RCC 7860 (cell line): ENCODE data around the gene FNDC10.
"Not testable (repeated sequence)": the region's sequence is repeated elsewhere in the genome, so short reads cannot be mapped to it uniquely, and the experiment has no call there.

Source experiments
- DNase-seq: peaks from one replicate; pipeline ENCODE4 v3.0.0-alpha.2; 2015; ENCODE audit warnings: low spot score
- FAIRE-seq: peaks from 2 replicates; lab custom pipeline; 2012; peaks lifted over from hg19 to GRCh38; lab: Jason Lieb, UNC

FNDC10 gene

DNA sequence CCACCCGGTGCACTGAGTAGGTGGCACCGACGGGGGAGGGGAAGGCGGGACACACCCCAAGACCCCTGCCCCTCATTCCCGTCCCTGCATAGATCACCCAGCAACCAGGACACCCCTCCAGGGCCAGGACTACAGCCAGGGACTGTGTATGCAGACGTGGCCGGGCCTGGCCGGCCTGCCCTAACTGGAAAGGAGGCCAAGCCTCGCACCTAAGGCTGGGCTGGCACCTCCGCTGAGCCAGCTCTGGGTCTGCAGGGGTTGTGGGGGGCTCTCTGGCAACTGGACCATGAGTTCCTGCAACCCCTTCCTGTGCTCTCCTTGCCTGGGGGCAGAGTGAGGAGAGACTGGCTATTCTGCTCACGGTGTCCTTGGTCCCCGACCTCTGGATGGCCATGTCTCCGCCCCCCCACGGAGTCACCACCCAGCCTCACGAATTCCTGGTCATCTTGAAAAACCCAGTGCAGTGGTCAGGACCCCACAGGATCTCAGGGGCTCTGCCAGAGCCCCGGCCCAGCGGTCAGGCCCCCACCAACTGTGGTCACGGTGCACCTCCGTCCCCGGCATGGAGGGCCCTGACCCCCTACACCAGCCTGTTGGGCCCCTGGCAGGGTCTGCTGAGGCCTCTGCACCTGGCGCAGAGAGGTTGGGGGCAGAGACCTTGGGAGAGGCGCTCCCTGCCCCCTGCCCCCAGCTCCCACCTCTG lies 1.1 kb upstream of the FNDC10 start:
- DNase-seq (no peak), FAIRE-seq (no peak)

GRCh38 chr1:1599030-1599934 lies 653 bp downstream of the FNDC10 start:
- no peak for DNase-seq
- FAIRE-seq = no peak

- FAIRE-seq = no peak
- no peak for DNase-seq
These were observed 1.3 kb downstream of the FNDC10 start for GRCh38 chr1:1598720-1599029.

GRCh38 chr1:1598051-1598719 lies 1.8 kb downstream of the FNDC10 start:
- FAIRE-seq = no peak
- DNase-seq = no peak

GRCh38 chr1:1597275-1597930 lies 2.5 kb downstream of the FNDC10 start:
- DNase-seq (peak; percentile 6), FAIRE-seq (no peak)

- no peak for DNase-seq
These were observed 3.3 kb downstream of the FNDC10 start for GRCh38 chr1:1596493-1597274.

DNA sequence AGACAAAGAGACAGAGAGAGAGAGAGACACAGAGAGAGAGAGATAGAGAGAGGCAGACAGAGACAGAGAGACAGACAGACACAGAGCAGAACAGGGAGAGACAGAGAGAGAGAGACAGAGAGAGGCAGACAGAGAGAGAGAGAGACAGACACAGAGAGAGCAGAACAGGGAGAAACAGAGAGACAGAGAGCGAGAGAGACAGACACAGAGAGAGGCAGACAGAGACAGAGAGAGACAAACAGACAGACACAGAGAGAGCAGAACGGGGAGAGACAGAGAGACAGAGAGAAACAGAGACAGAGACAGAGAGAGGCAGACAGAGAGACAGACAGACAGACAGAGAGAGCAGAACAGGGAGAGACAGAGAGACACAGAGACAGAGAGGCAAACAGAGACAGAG lies 4.6 kb downstream of the FNDC10 start:
- DNase-seq, FAIRE-seq: not testable (repeated sequence)

More at GRCh38 chr1:1596493-1597274, 3.3 kb downstream of the FNDC10 start:
- FAIRE-seq = no peak

DNA sequence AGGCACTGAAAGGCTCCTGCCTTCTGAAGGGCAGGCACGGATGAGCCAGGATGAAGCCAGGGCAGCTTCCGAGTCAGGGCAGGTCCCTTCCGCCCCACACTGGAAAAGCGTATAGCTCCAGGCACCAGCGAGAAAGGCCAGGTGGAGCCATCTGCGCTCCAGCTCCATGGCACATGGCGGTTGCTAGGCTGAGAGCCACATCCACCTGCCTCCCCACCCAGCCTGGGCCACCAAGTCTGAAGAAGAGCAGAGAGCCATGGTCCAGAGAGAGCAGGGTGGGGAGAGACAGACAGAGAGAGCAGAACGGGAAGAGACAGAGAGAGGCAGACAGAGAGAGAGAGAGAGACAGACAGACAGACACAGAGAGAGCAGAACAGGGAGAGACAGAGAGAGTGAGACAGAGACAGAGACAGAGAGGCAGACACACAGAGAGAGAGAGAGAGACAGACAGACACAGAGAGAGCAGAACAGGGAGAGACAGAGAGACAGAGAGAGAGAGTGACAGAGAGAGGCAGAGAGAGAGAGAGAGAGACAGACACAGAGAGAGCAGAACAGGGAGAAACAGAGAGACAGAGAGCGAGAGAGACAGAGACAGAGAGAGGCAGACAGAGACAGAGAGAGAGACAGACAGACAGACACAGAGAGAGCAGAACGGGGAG lies 5.2 kb downstream of the FNDC10 start:
- FAIRE-seq (no peak), DNase-seq (no peak)

GRCh38 chr1:1593834-1594601 lies 5.9 kb downstream of the FNDC10 start:
- no peak for FAIRE-seq
- no peak for DNase-seq

DNA sequence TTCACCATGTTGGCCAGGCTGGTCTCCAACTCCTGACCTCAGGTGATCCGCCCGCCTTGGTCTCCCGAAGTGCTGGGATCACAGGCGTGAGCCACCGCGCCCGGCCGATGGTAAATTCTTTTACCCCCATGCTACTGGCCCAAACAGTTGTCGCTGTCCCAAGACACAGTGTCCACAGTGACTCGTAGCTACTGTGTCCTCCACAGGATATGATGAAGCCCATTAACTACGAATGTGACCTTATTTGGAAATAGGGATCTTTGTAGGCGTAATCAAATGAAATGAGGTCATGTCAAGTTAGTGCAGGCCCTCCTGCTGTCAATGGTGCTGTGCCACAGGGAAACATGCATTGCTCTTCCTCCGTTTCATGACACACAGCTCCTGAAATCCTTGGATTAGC lies 8.5 kb downstream of the FNDC10 start:
- DNase-seq (peak; percentile 35), FAIRE-seq (no peak)

DNA sequence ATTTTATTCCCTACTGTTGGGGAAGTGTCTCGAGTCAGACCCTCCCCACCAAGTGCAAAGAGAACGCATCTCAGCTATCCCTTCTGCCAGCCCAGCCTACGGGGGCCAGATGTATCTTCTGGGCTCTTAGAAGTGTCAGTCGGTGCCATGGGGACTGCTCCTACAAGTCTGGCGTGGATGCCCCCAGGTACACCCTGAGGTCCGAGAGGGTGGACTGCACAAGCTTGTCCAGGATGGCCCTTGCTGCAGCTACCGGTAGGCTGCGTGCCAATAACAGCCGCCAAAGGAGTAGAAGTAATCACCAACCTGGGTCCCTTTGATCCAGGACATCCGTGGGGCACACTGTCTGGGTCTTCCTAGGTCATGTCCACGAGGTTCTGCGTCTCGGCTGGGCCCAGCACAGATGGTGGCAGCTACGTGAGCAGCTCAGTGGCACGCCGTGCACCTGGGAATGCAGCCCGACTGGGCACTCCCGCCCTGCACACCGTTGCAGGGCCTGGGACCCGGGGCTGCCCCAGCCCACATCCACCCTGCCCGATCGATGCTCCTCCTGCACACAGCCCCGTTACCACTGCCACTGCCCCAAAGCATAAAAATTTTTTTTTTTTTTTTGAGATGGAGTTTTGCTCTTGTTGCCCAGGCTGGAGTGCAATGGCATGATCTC lies 16.5 kb downstream of the FNDC10 start:
- DNase-seq (no peak), FAIRE-seq (no peak)

GRCh38 chr1:1582585-1583346 lies 17.2 kb downstream of the FNDC10 start:
- DNase-seq = no peak
- FAIRE-seq = no peak

GRCh38 chr1:1578371-1578940 lies 21.5 kb downstream of the FNDC10 start:
- DNase-seq (no peak), FAIRE-seq (no peak)

DNA sequence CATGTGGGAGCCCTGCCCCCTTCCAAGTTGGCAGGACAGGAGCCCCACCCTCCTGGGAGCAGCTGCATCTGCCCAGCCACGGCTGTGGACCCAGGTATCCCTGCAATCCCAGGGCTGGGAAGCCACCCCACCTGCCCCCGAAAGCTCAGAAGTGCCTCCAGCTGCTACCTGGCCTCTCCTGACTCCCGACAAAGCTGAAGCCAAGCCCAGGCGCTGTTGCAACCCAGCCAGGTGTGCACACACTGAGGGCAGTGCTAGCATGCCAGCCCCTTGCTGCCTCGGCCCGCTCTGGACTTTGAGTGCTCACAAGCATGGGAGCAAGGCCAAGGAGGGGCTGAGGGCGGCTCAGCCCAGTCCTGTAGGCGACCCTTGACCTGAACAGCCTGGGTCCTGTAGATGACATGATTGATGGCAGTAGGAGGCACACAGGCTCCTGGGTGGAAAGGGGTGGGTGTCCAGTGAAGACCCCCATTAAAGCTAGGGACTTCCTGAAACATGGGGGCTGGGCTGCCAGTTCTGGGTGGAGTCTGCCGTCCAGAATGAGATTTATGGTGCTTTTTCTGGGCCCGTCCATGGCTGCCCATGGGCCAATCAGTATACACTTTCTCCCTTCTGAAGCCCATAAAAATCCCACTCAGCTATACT lies 22.4 kb downstream of the FNDC10 start:
- DNase-seq = no peak
- no peak for FAIRE-seq

DNA sequence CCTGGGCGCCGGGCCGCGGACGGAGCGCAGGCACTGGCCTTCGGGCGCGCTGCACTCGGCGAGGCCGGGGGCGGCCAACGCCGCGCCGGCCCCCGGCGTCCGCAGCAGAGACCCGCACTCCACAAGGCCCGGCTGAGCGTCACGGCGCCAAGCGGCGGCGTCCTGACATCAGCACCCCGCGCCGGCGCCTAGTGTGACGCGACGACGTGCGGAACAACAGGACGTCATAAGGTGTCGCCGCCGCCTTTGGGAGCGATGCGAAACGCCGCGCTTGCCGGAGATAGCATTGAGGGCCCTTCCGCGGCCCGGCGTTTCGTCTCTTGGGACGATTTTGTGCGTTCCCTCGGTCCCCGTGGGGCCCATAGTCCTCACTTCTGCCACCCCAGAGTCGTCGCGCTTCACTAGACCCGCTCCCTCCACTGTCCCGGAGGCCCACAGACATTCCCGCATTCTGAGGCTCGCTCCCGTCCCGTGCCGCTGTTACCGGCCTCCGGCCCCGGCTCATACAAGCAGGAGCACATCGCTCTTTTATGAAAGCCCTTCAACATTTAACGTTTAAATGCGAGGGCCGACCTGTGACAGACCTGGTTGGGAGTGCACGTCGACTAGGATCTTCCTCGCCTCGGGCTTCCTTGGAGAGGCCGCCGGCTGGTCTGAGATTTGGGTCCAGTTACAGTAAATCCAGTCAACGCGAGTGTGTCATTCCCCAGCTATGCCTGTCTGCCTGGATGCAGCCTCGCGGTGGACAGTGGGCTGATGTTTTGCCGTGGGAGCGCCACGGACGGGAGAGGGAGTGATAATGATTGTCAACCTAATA lies 25.0 kb downstream of the FNDC10 start, which contains the start of gene SSU72:
Gene SSU72 (minus strand): TSS at position 143 of the 817 bp plus-strand sequence. CDS start 306 bp downstream, outside the sequence.
- DNase-seq (peak; percentile 75), FAIRE-seq (no peak)
